ENCODE measurements around the gene COTL1.

Gene COTL1

GRCh38 chr16:84594725-84595038 lies 23.2 kb downstream of the COTL1 start:
- DNase-seq (ENCODE audit: low read depth) = no peak
- no peak overlapping the region for H3K4me3 ChIP-seq (ENCODE audit: control insufficient read depth, low read depth, low read length)
- TF ChIP-seq CTCF (IDR thresholded peaks at IDR 0.05; ENCODE audit: control insufficient read depth, insufficient read depth, low read depth, low read length, missing control alignments) = no peak

DNA sequence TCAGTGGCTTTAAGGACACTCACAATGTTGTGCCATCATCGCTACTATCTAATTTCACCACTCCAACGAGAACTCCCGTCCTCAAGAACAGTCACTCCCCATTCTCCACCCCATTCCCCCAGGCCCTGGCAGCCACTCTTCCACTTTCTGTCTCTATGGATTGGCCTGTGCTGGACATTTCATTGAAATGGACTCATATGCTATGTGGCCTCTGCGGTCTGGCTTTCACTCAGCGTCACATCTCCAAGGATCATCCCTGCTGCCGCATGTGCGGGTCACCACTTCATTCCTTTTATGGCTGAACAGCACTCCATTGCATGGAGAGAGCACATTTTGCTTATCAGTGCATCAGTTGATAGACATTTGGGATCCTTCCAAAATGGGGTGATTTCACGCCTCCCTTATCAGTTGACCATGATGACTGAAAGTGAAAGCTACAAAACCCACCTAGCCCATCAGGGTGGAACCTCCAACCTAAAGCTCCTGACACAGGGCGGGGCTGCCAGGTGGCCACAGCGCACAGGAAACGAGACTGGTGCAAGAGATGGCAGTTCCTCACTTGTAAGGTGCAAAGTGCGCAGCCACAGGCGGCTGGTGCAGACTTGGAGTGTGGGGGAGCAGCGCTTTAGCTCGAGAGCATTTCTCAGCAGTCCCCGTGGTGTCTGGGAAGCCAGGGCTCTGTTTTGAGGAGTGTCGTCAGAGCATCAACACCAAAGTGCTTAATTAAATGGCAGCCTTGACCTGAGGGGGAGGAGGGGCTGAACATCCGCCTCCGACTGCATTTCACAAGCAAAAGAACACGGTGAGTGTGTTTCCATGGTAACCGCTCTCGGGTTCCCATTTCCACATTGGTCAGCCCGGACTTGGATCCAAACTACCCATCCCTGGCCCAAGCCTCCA lies 23.8 kb downstream of the COTL1 start:
- no peak overlapping the region for H3K4me3 ChIP-seq (ENCODE audit: control insufficient read depth, low read depth, low read length)
- no peak for DNase-seq (ENCODE audit: low read depth)
- TF ChIP-seq CTCF (IDR thresholded peaks at IDR 0.05; ENCODE audit: control insufficient read depth, insufficient read depth, low read depth, low read length, missing control alignments) = no peak

DNA sequence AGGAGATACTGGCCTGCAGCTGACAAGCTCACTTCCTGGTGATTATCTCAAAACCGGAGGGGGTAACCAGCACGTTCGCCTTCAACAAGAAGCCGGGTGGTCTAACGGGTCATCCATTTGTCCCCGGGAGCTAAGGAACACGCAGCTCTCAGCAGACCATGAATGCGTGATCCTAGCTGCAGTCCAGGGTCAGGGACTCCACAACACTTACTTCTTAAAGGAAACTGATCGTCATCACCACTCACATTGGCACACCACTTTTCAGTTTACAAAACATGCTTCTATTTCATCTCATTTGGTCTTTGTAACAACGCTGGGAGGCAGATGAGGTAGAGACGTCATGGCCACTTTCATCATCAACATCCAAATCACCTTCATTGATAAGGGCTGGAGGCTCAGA lies 25.2 kb downstream of the COTL1 start:
- DNase-seq (ENCODE audit: low read depth) = no peak
- no peak for TF ChIP-seq CTCF (IDR thresholded peaks at IDR 0.05; ENCODE audit: control insufficient read depth, insufficient read depth, low read depth, low read length, missing control alignments)
- H3K4me3 ChIP-seq (ENCODE audit: control insufficient read depth, low read depth, low read length) = no peak overlapping the region

DNA sequence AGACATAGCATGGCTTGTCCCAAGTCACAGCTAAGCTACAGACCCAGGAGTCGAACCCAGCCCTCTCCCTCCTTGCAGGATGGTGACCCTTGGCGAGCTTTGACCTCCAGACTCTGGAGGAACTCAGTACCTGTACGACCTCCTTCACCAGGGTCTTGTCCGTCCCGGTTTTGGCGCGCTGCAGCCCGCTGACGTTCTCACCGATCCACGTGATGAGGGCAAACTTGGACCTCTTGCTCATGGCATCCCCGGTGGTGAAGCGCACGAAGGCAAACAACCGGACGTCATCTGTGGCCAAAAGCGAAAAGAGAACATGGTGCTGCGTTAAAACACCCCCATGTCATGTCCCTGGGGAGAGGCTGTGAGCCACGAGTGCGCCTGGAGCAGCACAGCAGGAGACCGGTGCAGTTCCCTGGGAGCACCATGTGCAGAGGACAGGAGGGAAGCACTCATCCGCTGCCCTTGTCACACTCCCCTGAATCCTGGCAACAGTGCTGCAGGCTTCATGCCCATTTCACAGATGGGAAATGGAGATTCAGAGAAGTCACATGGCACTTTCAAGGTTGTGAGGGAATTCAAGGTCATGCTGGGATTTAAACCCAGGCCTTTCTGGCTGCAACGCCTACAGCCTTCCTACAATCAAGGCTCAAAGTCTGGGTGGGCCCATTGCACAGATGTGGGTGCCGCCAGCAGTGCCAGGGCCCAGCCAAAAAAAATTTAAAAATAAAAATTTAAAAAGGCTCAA lies 27.7 kb downstream of the COTL1 start:
- DNase-seq (ENCODE audit: low read depth) = no peak
- H3K4me3 ChIP-seq (ENCODE audit: control insufficient read depth, low read depth, low read length) = no peak overlapping the region
- TF ChIP-seq CTCF (IDR thresholded peaks at IDR 0.05; ENCODE audit: control insufficient read depth, insufficient read depth, low read depth, low read length, missing control alignments) = no peak

GRCh38 chr16:84588991-84589390 lies 28.9 kb downstream of the COTL1 start:
- DNase-seq (ENCODE audit: low read depth) = no peak
- no peak overlapping the region for H3K4me3 ChIP-seq (ENCODE audit: control insufficient read depth, low read depth, low read length)
- no peak for TF ChIP-seq CTCF (IDR thresholded peaks at IDR 0.05; ENCODE audit: control insufficient read depth, insufficient read depth, low read depth, low read length, missing control alignments)

DNA sequence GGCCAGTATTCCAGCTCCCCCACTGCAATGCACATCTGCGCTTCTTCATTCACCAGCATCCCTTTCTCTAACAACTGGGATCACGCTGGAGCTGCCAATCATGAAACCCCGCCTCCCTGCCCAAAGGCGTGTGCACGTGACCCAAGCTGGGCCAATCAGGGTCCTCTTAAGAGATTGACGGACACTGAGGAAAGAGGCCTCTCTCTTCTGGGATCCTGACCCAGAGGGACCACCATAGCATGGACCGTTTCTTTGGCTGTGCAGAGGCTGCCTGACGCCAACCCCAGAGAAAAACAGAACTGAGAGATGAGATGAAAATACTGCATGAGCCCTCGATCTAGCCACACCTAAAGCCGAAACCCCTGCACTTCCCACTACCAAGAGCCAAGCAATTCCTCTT lies 32.0 kb downstream of the COTL1 start:
- H3K4me3 ChIP-seq (ENCODE audit: control insufficient read depth, low read depth, low read length) = no peak overlapping the region
- no peak for DNase-seq (ENCODE audit: low read depth)
- no peak for TF ChIP-seq CTCF (IDR thresholded peaks at IDR 0.05; ENCODE audit: control insufficient read depth, insufficient read depth, low read depth, low read length, missing control alignments)
